ENCODE measurements around the gene METTL16. TPM values are rescaled to one million over a fixed set of nuclear protein-coding genes. Genes with fewer than 3 reads are reported as not detected.
A peak's percentile ranks its signal among the peaks of the same experiment; 100 is the strongest.

Gene METTL16
- total and polyA plus RNA-seq, 12 donors, result 9.9 to 31.9 (median 26.5) TPM

DNA sequence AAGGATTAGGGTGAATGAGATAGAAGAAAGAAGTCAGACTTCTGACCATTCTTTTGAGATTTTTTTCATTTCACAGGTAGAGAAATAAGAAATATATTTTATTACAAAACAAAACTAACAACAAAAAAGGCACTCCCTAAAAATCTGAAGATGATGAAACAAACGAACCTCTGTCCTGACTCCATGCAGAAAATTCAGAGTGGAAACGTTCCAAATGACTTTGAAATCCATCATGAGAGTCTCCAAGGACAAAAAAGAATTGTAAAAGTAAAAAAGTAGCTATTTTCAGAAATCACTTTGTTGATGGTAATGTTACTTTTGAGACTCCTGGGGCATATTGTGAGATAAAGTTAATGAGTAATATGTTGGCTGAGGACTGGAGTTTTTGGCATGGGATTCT is 84.5 kb downstream of the METTL16 start:
- ATAC-seq (no peak), DNase-seq (no peak)
- TF ChIP-seq, protein P1, sequence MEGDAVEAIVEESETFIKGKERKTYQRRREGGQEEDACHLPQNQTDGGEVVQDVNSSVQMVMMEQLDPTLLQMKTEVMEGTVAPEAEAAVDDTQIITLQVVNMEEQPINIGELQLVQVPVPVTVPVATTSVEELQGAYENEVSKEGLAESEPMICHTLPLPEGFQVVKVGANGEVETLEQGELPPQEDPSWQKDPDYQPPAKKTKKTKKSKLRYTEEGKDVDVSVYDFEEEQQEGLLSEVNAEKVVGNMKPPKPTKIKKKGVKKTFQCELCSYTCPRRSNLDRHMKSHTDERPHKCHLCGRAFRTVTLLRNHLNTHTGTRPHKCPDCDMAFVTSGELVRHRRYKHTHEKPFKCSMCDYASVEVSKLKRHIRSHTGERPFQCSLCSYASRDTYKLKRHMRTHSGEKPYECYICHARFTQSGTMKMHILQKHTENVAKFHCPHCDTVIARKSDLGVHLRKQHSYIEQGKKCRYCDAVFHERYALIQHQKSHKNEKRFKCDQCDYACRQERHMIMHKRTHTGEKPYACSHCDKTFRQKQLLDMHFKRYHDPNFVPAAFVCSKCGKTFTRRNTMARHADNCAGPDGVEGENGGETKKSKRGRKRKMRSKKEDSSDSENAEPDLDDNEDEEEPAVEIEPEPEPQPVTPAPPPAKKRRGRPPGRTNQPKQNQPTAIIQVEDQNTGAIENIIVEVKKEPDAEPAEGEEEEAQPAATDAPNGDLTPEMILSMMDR (IDR thresholded peaks at IDR 0.05), result no peak
- Histone ChIP-seq H3K27ac (no peak overlapping the region), H3K4me3 (no peak overlapping the region), H3K4me1 (peaks cover 0 to 5% (median 0%) of the 10 kb centered on the region in 9 donors), H3K36me3 (peaks cover 0 to 33% (median 0%) of the 10 kb centered on the region in 9 donors), H3K27me3 (no peaks in the 10 kb centered on the region), H3K9me3 (no peaks in the 10 kb centered on the region)
- intact Hi-C loops (cut with DNase I), result no loop called here
- 53 to 62% methylated on average over 2 of the region's 2 CpGs for WGBS, 2 donors

DNA sequence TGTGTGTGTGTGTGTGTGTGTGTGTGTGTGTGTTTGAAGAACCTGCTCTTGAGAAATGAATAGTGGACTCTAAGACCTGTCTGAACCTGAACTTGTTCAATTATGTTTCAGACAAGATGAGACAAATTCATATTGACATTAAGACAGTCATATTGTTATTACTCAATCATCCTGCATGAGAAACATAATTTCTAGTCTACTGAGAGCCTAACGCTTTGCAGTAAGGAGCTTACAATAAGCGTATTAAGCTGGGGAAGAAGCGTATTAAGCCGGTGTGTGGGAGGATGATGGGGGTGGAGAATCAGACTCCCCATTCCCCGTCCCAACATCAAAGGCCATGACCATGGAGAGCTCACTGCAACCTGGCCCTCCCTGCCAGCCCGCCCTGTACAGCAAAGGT is 88.4 kb downstream of the METTL16 start:
- H3K36me3 ChIP-seq, result peaks cover 0 to 59% (median 0%) of the 10 kb centered on the region in 9 donors
- DNase-seq (no peak), ATAC-seq (no peak)
- H3K4me3 ChIP-seq, result no peak overlapping the region
- intact Hi-C loops (cut with DNase I), result no loop called here
- peaks cover 0 to 30% (median 6%) of the 10 kb centered on the region in 9 donors for H3K4me1 ChIP-seq
- no peaks in the 10 kb centered on the region for H3K9me3 ChIP-seq
- no peak overlapping the region for H3K27ac ChIP-seq
- H3K27me3 ChIP-seq, result no peaks in the 10 kb centered on the region
- 90% methylated on average over 6 of the region's 6 CpGs for WGBS, 2 donors
- TF ChIP-seq, protein P1 (IDR thresholded peaks at IDR 0.05), result no peak

DNA sequence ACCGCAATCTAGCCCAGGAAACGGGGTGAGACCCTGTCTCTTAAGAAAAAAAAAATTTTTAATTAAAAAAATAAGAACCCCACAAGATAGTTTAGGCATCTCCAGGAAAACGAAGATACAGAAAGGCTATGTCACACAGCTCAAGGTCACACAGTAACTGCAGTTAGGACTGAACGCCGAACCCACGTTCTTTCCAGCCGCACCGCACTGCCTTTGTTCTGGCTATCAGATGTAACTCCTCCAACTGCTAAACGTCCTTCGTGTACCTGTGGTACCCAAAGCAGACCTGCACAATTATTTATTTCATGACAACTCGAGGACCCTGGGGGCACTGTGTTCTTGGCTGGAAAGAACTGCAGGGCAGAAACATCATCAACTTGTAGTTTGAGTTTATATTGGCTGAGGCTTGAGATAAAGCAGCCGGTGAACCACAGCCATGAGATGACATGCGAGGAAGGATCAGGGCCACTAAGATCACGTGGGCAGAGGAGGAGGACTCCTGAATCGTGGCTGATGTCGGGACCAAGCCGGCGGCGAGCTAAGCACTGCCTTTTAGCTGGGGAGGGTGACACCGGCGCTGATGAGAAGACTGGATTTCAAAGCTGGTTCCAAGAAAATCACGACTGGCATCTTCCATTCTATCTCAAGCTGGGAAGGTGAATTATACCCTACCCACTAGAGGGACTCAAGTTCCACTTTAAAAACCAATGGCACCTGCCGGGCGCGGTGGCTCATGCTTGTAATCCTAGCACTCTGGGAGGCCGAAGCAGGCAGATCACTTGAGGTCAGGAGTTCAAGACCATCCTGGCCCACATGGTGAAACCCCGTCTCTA is 90.2 kb downstream of the METTL16 start:
- Histone ChIP-seq H3K9me3 (no peaks in the 10 kb centered on the region), H3K36me3 (peaks cover 0 to 58% (median 0%) of the 10 kb centered on the region in 9 donors), H3K27me3 (no peaks in the 10 kb centered on the region), H3K4me3 (no peak overlapping the region), H3K4me1 (peaks cover 0 to 27% (median 9%) of the 10 kb centered on the region in 9 donors), H3K27ac (no peak overlapping the region)
- DNase-seq, result no peak
- ATAC-seq, result peak in 2 of 8 donors; percentile 23 to 24
- TF ChIP-seq, protein P1 (IDR thresholded peaks at IDR 0.05), result peak in 4 of 9 donors; percentile 13 to 19 (median 17)
- intact Hi-C loops (cut with DNase I), result no loop called here
- 73 to 75% methylated on average over 27 of the region's 27 CpGs for WGBS, 2 donors

DNA sequence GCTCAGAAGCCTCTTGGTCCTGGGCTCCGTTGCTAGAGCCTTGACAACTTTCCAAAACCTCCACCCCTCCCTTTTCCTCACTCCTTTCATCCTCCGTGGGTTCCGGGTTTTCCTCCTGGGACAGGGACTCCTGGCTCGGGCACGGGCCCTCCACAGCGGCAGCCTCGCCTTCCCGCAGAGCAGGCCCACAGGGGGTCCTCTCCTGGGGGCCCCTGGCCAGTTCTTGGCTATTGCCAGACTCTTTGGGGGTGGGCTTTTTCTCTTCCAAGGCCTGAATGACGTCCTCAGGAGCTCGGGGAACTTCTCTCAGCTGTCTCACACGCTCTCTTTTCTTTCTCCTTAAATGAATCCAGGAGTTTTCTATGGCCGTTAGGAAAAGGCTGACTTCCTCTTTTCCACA is 91.5 kb downstream of the METTL16 start:
- intact Hi-C loops (cut with DNase I), result no loop called here
- Histone ChIP-seq H3K9me3 (no peaks in the 10 kb centered on the region), H3K36me3 (peaks cover 0 to 45% (median 0%) of the 10 kb centered on the region in 9 donors), H3K4me3 (no peak overlapping the region), H3K4me1 (peaks cover 3 to 35% (median 16%) of the 10 kb centered on the region in 9 donors), H3K27ac (peak overlapping the region in 1 of 10 donors; percentile 66), H3K27me3 (no peaks in the 10 kb centered on the region)
- DNase-seq (no peak), ATAC-seq (peak in 1 of 8 donors; percentile 2)
- 68 to 71% methylated on average over 12 of the region's 12 CpGs for WGBS, 2 donors
- TF ChIP-seq, protein P1 (IDR thresholded peaks at IDR 0.05), result no peak

Data from heart right ventricle (tissue), 16 donors.